Calu3 (cell line): Measurements from ENCODE around the gene CNNM2. TPM values are rescaled to one million over a fixed set of nuclear protein-coding genes. Genes with fewer than 3 reads are reported as not detected.
"Not testable (repeated sequence)": the region's sequence is repeated elsewhere in the genome, so short reads cannot be mapped to it uniquely, and the experiment has no call there.

Experiments used
- BruUV-seq: library from RNA; stranded (reverse); fragments of 400-500 nt; replicated peaks from 2 replicates; lab custom pipeline; 2021; lab: Mats Ljungman, UMichigan
- CTCF ChIA-PET: fragments of 300-600 bp; sonication (Branson Sonifier 250); formaldehyde crosslinking; loops from one replicate; lab custom pipeline; 2022; ENCODE audit warnings: antibody characterized with exemption; lab: Charles Lee
- DNase-seq: peaks from one replicate; pipeline ENCODE4 v3.0.0; 2022
- H3K27ac Mint-ChIP-seq: one replicate; pipeline ENCODE4 v1.8.0; 2022; ENCODE audit warnings: mixed read lengths; ENCODE audit not compliant: unreplicated experiment
- H3K27me3 Mint-ChIP-seq: one replicate; pipeline ENCODE4 v1.8.0; 2022; ENCODE audit warnings: mixed read lengths; ENCODE audit not compliant: unreplicated experiment
- H3K36me3 Mint-ChIP-seq: one replicate; pipeline ENCODE4 v1.8.0; 2022; ENCODE audit warnings: mild to moderate bottlenecking, moderate library complexity, mixed read lengths; ENCODE audit not compliant: insufficient read depth, unreplicated experiment
- H3K4me1 Mint-ChIP-seq: one replicate; pipeline ENCODE4 v1.8.0; 2022; ENCODE audit warnings: mild to moderate bottlenecking, low read depth, mixed read lengths; ENCODE audit not compliant: unreplicated experiment
- H3K4me3 Mint-ChIP-seq: one replicate; pipeline ENCODE4 v1.8.0; 2022; ENCODE audit warnings: mild to moderate bottlenecking, low read depth, moderate library complexity, mixed read lengths; ENCODE audit not compliant: unreplicated experiment
- H3K9me3 Mint-ChIP-seq: one replicate; pipeline ENCODE4 v1.8.0; 2022; ENCODE audit warnings: low read depth, mixed read lengths; ENCODE audit not compliant: unreplicated experiment
- intact Hi-C: fragments of 100-400 bp; cut with micrococcal nuclease; formaldehyde crosslinking; loops from one replicate; pipeline ENCODE4 v1.10.0; 2022; ENCODE audit not compliant: unreplicated experiment
- total RNA-seq: library from RNA; stranded (reverse); gene quantifications from 2 replicates; pipeline ENCODE4 v1.2.3, GENCODE V29; 2022
- TF ChIP-seq, protein P1 (sequence below): fragments of 200-600 bp; IDR thresholded peaks from one replicate; pipeline ENCODE4 v1.8.0; 2022; ENCODE audit warnings: antibody characterized with exemption; ENCODE audit not compliant: unreplicated experiment

CNNM2 gene
- total RNA-seq, 1 experiment from 2014 or later, result 4.2 TPM

DNA sequence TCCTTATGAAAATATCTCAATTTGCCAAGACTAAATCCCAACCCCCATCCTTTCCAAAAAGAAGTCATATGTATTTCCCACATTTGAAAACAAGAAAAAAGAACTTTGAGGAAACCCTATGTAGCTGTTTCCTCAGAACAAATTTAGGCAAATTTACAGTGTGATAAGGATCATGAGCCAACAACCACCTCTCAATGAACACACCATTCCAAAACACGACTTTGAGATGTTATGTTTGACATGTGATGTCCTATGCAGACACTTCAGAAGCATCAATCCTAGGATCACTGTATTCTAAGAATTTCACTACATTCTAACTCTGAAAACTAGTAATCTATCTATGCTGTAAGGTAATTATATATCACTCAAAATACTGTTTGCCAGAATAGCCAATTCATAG, 212.8 kb downstream of the CNNM2 start:
- no TSS peak for BruUV-seq
- no peak overlapping the region for H3K4me3 Mint-ChIP-seq
- H3K4me1 Mint-ChIP-seq, result no peaks in the 10 kb centered on the region
- no peak overlapping the region for H3K27ac Mint-ChIP-seq
- no peak for DNase-seq
- peaks cover 31% of the 10 kb centered on the region for H3K36me3 Mint-ChIP-seq
- intact Hi-C loops, result no loop called here
- TF ChIP-seq, protein P1, sequence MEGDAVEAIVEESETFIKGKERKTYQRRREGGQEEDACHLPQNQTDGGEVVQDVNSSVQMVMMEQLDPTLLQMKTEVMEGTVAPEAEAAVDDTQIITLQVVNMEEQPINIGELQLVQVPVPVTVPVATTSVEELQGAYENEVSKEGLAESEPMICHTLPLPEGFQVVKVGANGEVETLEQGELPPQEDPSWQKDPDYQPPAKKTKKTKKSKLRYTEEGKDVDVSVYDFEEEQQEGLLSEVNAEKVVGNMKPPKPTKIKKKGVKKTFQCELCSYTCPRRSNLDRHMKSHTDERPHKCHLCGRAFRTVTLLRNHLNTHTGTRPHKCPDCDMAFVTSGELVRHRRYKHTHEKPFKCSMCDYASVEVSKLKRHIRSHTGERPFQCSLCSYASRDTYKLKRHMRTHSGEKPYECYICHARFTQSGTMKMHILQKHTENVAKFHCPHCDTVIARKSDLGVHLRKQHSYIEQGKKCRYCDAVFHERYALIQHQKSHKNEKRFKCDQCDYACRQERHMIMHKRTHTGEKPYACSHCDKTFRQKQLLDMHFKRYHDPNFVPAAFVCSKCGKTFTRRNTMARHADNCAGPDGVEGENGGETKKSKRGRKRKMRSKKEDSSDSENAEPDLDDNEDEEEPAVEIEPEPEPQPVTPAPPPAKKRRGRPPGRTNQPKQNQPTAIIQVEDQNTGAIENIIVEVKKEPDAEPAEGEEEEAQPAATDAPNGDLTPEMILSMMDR, result no peak
- no peaks in the 10 kb centered on the region for H3K27me3 Mint-ChIP-seq
- CTCF ChIA-PET, result no interaction called here
- peaks cover 2% of the 10 kb centered on the region for H3K9me3 Mint-ChIP-seq

DNA sequence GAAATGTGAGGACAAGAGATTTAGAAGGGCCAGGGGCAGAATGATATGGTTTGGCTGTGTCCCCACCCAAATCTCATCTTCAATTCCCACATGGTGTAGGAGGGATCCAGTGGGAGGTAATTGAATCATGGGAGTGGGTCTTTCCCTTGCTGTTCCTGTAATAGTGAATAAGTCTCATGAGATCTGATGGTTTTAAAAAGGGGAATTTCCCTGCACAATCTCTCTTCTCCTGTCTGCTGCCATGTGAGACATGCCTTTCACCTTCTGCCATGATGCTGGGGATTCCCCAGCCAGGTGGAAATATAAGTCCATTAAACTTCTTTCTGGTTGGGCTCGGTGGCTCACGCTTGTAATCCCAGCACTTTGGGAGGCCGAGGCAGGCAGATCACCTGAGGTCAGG, 217.1 kb downstream of the CNNM2 start:
- BruUV-seq, H3K9me3 Mint-ChIP-seq, CTCF ChIA-PET, H3K4me3 Mint-ChIP-seq, H3K27ac Mint-ChIP-seq, DNase-seq, H3K4me1 Mint-ChIP-seq, intact Hi-C loops, H3K27me3 Mint-ChIP-seq: not testable (repeated sequence)
- H3K36me3 Mint-ChIP-seq, result peaks cover 38% of the 10 kb centered on the region

DNA sequence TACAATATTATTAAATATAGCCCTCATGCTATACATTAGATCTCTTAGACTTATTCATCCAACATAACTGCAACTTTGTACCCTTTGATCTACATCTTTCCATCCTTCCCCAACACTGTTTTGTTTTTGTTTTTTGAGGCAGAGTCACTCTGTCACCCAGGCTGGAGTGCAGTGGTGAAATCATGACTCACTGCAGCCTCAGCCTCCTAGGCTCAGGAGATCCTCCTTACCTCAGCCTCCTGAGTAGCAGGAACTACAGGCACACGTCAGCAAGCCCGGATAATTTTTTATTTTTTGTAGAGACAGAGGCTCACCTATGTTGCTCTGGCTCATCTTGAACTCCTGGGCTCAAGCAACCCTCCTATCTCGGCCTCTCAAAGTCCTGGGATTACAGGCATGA, 221.7 kb downstream of the CNNM2 start:
- CTCF ChIA-PET, result no interaction called here
- TF ChIP-seq, protein P1, result no peak
- DNase-seq, result no peak
- Mint-ChIP-seq H3K4me1 (peaks cover 23% of the 10 kb centered on the region), H3K9me3 (peaks cover 2% of the 10 kb centered on the region), H3K27ac (peak overlapping the region; percentile 9), H3K4me3 (no peak overlapping the region), H3K27me3 (no peaks in the 10 kb centered on the region), H3K36me3 (peaks cover 32% of the 10 kb centered on the region)
- BruUV-seq, result no TSS peak
- intact Hi-C loops, result no loop called here

Other genes starting within 250 kb of the CNNM2 start
- gene ARL3, start 203.9 kb upstream of the CNNM2 start, total RNA-seq, result 5.2 and 5.6 TPM in 2 replicates
- gene SFXN2, start 203.7 kb upstream of the CNNM2 start, total RNA-seq, result 21.2 and 22.9 TPM in 2 replicates
- gene WBP1L, start 174.3 kb upstream of the CNNM2 start, total RNA-seq, result 19.9 and 26.0 TPM in 2 replicates
- gene CYP17A1, start 80.9 kb upstream of the CNNM2 start, total RNA-seq, result not detected in 2 replicates
- gene BORCS7, start 64.0 kb upstream of the CNNM2 start, total RNA-seq, result 4.5 and 4.9 TPM in 2 replicates
- gene AS3MT, start 48.8 kb upstream of the CNNM2 start, total RNA-seq, result 0.35 TPM in 1 of 2 replicates, not detected in the other